Activated CD4-positive, alpha-beta T cell treated with anti-CD3 and anti-CD28 coated beads, Interleukin-2, amount 50 U/mL, for 16 hours (primary cell): Measurements from ENCODE around the gene HSD17B1.
"Not testable (repeated sequence)": the region's sequence is repeated elsewhere in the genome, so short reads cannot be mapped to it uniquely, and the experiment has no call there.

ENCODE experiments used
- DNase-seq: peaks from one replicate; pipeline ENCODE4 v3.0.0-alpha.2; 2020

The HSD17B1 gene

GRCh38 chr17:42548070-42548837 is 4.5 kb upstream of the HSD17B1 start:
- peak; percentile 79 for DNase-seq

DNA sequence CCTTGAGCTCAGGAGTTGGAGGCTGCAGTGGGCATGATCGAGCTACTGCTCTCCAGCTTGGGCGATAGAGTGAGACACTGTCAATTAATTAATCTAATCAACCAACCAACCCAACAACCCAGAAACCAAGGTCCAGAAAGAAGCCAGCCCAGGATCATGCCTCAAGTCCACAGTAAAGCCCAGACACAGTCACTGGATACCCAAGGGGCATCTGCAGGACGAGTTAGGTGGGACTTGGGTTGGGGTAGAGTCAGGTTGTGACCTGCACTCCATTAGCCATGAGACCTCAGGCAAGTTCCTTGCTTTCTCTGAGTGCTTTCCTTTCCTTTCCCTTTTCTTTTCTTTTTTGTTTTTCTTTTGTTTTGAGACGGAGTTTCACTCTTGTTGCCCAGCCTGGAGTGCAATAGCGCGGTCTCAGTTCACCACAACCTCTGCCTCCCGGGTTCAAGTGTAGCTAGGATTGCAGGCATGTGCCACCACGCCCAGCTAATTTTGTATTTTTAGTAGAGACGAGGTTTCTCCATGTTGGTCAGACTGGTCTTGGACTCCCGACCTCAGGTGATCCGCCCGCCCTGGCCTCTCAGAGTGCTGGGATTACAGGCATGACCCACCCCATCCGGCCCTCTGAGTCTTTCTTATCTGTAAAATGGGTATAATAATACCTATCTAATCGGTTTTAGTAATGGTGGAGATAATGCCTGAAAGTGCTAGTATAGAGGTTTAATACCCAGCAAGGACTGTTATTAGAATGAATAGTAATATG is 3.5 kb upstream of the HSD17B1 start:
- DNase-seq: no peak

GRCh38 chr17:42553161-42553818 is 567 bp downstream of the HSD17B1 start:
- no peak for DNase-seq

DNA sequence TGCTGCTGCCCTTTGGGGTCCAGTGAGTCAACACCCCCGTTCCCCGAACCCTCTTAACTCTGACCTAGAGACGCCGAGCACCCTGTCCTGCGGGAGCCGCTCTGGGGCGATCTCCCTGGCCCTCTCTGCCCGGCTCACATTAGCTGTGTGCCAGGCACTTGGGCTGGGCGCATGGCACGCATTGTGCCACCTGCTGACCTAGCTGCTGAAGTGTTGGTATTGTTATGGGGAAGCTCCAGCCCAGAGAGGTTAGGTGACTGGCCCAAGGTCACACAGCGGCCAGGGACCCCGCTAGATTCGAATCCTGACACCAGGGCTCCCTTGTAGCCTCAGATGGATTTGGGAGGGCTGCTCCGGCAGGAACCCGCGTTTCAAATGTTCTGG is 1.1 kb downstream of the HSD17B1 start:
- DNase-seq: no peak

- DNase-seq: peak; percentile 85
These were observed 1.8 kb downstream of the HSD17B1 start for GRCh38 chr17:42554250-42555121.

GRCh38 chr17:42555122-42555622 is 2.4 kb downstream of the HSD17B1 start:
- DNase-seq: no peak

DNA sequence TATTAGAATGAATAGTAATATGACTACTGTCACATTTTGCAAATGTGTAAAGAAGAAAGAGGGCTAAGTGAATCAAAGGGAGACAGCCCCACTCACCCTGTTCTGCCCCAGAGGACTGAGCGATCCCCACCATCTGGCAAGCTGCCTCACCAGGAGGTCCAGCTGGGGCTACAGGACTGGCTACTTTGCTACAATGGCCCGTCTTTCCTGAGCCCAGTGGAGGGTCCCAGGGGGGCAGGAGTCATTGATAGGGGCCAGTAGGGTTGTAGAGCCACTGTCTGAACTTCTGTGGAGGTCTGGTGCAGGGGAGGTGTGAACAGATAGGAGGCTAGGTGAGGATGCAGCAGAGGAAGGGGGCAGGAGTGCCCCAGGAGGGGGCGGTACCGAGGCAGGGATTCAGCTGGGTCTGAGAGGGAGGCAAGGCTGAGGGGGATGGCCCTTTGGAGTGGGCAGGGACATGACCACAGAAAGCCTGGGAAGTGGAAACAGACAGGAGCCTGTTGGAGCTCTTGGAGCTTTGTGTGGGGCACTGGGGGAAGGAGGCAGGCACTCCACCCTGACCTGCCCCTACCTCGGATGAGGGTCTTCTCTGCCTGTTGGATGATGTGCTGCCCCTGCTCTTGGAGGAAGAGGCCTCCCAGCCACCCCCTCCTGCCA is 3.4 kb downstream of the HSD17B1 start:
- DNase-seq: not testable (repeated sequence)

DNA sequence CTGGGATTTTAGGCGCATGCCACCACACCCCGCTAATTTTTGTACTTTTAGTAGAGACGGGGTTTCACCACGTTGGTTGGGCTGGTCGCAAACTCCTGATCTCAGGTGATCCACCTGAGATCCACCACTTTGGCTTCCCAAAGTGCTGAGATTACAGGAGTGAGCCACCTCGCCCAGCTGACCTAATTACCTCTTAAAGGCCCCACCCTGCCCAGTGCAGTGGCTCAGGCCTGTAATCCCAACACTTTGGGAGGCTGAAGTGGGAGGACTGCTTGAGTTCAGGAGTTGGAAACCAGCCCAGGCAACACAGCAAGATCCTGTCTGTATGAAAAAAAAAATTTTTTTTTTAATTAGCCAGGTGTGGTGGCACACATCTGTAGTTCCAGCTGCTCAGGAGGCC is 6.4 kb downstream of the HSD17B1 start:
- DNase-seq: no peak

DNA sequence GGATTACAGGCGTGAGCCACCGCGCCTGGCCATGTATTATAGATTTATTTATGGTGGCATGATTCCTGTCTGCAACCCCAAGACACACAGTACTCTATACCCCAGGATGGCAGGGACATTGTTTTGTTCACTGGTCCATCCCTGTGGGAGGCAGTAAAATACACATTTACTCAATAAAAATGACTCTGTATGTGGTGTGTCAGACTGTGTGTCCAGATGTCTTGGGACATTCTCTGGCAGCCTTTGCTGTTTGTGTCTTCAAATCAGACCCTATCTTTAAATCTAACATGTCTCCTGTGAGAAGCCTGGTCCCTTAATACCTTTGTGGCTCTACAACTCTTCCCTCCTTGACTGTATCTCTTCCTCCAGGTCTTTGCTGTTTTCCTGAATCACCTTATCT is 7.5 kb downstream of the HSD17B1 start:
- no peak for DNase-seq

DNA sequence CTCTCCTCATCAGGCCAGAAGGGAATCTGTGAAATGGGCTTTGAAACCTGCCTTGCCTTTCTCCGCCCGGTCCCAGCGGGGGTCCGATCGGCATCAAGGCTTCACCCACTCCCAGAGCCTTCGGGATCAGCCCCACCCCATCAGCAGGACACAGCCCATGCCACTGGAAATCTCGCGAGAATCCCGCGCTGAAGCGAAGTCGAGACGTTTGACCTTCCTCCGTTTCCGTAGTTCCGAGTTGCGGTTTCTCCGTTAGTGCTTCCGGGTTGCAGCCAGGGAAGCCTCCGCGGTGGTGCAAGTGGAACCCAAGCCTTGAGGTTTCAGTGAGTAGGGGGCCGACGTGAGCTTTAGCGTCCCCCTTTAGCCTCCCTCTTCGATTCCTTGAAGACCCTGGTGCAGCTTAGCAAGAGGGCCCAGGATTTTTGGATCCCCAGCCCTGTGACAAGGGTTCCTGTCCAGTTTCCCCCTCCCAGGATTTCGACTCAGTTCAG is 9.2 kb downstream of the HSD17B1 start, which contains the start of gene COASY:
TSS of gene COASY (plus strand) at position 252 of the 491 bp plus-strand sequence. CDS start 475 bp downstream, outside the sequence.
- peak; percentile 96 for DNase-seq

DNA sequence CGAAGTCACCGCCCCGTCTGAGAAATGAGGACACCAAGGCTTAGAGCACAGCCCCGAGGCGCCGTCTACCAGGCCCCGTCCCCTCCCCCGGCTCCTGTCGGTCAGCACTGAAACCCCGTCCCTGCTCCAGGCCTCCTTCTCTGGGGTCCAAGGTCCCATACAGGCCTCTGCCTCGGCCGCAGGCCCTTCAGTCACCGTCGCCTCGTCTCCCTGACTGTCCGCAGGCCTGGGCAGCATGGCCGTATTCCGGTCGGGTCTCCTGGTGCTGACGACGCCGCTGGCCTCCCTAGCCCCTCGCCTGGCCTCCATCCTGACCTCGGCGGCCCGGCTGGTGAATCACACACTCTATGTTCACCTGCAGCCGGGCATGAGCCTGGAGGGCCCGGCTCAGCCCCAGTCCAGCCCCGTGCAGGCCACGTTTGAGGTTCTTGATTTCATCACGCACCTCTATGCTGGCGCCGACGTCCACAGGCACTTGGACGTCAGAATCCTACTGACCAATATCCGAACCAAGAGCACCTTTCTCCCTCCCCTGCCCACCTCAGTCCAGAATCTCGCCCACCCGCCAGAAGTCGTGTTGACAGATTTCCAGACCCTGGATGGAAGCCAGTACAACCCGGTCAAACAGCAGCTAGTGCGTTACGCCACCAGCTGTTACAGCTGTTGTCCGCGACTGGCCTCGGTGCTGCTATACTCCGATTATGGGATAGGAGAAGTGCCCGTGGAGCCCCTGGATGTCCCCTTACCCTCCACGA is 9.8 kb downstream of the HSD17B1 start:
- no peak for DNase-seq

DNA sequence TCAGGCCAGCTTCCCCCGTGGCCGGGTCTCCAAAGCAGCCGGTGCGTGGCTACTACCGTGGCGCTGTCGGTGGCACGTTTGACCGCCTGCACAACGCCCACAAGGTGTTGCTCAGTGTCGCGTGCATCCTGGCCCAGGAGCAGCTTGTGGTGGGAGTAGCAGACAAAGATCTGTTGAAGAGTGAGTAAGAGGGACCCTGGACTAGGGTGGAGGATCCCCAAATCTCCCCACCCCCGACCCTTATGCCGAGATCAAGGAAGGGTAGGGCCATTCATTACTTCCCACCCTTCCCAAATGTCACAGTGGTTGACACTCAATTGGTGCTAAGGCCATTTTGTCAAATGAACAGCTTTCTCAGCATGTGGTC is 10.4 kb downstream of the HSD17B1 start:
- DNase-seq: no peak

- no peak for DNase-seq
These were observed 10.8 kb downstream of the HSD17B1 start for GRCh38 chr17:42563543-42563942.

- no peak for DNase-seq
These were observed 11.2 kb downstream of the HSD17B1 start for GRCh38 chr17:42563950-42564349.

- DNase-seq: no peak
These were observed 12.2 kb downstream of the HSD17B1 start for GRCh38 chr17:42564815-42565522.

- no peak for DNase-seq
These were observed 12.9 kb downstream of the HSD17B1 start for GRCh38 chr17:42565523-42566214.

DNA sequence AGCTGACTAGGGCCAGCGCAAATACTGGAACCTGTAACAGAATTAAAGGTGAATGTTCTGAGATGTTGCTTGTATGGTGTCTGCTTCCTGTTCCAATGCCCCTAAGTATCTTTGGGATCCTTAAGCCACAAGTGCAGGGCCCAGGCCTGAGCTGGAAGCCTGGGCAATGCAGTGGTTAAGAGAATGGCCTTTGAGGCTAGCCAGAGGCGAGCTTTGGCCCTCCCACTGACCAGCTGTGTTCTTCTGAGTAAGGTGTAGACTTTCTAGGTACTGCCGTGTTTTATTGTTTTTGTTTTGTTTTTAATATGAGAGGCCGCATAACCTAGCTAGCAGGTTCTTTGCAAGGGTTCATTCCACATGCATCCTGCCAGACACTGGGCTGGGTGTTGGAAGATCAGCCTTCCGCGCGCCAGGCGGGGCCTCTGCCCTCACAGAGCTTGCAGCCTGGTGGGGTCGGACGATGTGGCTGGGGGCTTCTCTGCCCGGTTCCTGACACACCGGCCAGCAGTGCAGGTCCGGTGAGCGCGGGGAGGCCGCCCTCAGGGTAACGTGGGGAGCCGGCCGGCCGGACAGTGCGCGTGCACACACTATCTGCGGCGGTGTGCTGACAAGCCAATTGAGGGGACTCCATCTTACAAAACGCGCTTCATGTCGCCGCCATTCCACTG is 13.6 kb downstream of the HSD17B1 start:
- DNase-seq: no peak

DNA sequence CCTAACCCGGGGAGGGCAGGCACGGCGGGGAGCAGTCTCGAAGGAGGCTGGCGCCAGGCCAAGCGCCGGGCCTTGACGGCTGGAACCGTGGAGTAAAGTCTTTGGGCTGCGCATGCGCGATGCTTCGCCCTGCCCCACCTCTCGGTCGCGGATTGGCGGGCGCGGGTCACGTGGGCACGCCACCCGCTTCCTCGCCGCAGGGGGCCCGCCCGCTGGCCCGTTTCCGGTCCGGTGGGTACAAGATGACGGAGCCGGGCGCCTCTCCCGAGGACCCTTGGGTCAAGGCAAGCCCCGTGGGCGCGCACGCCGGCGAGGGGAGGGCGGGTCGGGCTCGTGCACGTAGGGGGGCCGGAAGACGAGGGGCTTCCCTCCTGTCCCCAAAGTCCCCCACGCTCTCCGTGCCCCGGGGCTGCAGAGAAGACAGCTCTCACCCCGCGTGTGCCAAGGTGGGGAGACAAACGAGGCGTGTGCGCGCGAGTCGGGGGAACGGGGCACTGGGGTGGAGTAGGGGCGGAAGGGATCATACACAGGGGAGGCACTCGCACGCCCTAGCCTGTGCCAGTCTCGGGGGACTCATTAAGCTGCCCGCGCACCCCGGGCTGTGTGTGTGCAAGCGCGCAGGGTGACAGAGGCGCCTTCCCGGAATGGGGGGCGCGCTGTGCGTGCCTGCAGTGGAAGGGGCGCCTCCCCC is 14.3 kb downstream of the HSD17B1 start, which contains the start of gene MLX:
TSS of gene MLX (plus strand) at position 218 of the 691 bp plus-strand sequence. CDS start at position 243, 25 bp downstream.
- DNase-seq: peak; percentile 95
